ENCODE measurements around the gene POMGNT2.
"Not testable (repeated sequence)": the region's sequence is repeated elsewhere in the genome, so short reads cannot be mapped to it uniquely, and the experiment has no call there.

POMGNT2 gene

GRCh38 chr3:43048470-43048869, 57.4 kb downstream of the POMGNT2 start:
- TF ChIP-seq CTCF (IDR thresholded peaks at IDR 0.05), result no peak
- no peak overlapping the region for H3K27ac ChIP-seq
- peak; percentile 22 for DNase-seq (ENCODE audit: low spot score)
- H3K4me3 ChIP-seq, result no peak overlapping the region

- Histone ChIP-seq H3K27ac (no peak overlapping the region), H3K4me3 (no peak overlapping the region)
- no peak for TF ChIP-seq CTCF (IDR thresholded peaks at IDR 0.05)
- peak; percentile 47 for DNase-seq (ENCODE audit: low spot score)
Observed at GRCh38 chr3:43046583-43046982, 59.3 kb downstream of the POMGNT2 start.

GRCh38 chr3:43045079-43045478, 60.8 kb downstream of the POMGNT2 start:
- DNase-seq (ENCODE audit: low spot score), result peak; percentile 7
- not testable (repeated sequence) for H3K27ac ChIP-seq, H3K4me3 ChIP-seq

GRCh38 chr3:43043793-43044192, 62.1 kb downstream of the POMGNT2 start:
- no peak overlapping the region for H3K4me3 ChIP-seq
- no peak overlapping the region for H3K27ac ChIP-seq
- TF ChIP-seq CTCF (IDR thresholded peaks at IDR 0.05), result no peak
- DNase-seq (ENCODE audit: low spot score), result peak; percentile 45

GRCh38 chr3:43043071-43043766, 62.7 kb downstream of the POMGNT2 start:
- H3K27ac ChIP-seq, result peak overlapping the region in 1 of 2 donors; percentile 32
- no peak for TF ChIP-seq CTCF (IDR thresholded peaks at IDR 0.05)
- no peak overlapping the region for H3K4me3 ChIP-seq
- peak; percentile 55 for DNase-seq (ENCODE audit: low spot score)

GRCh38 chr3:43041517-43041916, 64.4 kb downstream of the POMGNT2 start:
- TF ChIP-seq CTCF (IDR thresholded peaks at IDR 0.05), result no peak
- DNase-seq (ENCODE audit: low spot score), result no peak

GRCh38 chr3:43038010-43038409, 67.9 kb downstream of the POMGNT2 start:
- DNase-seq (ENCODE audit: low spot score), result no peak
- no peak overlapping the region for H3K4me3 ChIP-seq
- TF ChIP-seq CTCF (IDR thresholded peaks at IDR 0.05), result no peak
- H3K27ac ChIP-seq, result no peak overlapping the region

More at GRCh38 chr3:43041517-43041916, 64.4 kb downstream of the POMGNT2 start:
- H3K4me3 ChIP-seq, result no peak overlapping the region
- no peak overlapping the region for H3K27ac ChIP-seq

Data from coronary artery (tissue), 2 donors.